Activated CD4-positive, alpha-beta memory T cell treated with anti-CD3 and anti-CD28 coated beads, Interleukin-2, amount 10 ng/mL, durations not matched to agents 7 days and 5 days (primary cell): ENCODE data around the gene PRKAG2. TPM values are rescaled to one million over a fixed set of nuclear protein-coding genes. Genes with fewer than 3 reads are reported as not detected.
"Not testable (repeated sequence)": the region's sequence is repeated elsewhere in the genome, so short reads cannot be mapped to it uniquely, and the experiment has no call there.

Experiments used
- CTCF ChIA-PET: fragments of 350-600 bp; sonication (Branson Sonifier 250); formaldehyde crosslinking; loops from one replicate; lab custom pipeline; 2021; ENCODE audit warnings: antibody characterized with exemption, inconsistent platforms; lab: Charles Lee
- POLR2A ChIA-PET: fragments of 350-600 bp; sonication (Branson Sonifier 250); formaldehyde crosslinking; loops from one replicate; lab custom pipeline; 2021; ENCODE audit warnings: antibody characterized with exemption; lab: Charles Lee
- DNase-seq: peaks from one replicate; pipeline ENCODE4 v3.0.0-alpha.2; 2020
- H3K27ac Mint-ChIP-seq: one replicate; pipeline ENCODE4 v1.8.0; 2021; ENCODE audit warnings: mild to moderate bottlenecking, mixed read lengths
- H3K27me3 Mint-ChIP-seq: one replicate; pipeline ENCODE4 v1.8.0; 2021; ENCODE audit warnings: mixed read lengths
- H3K36me3 Mint-ChIP-seq: one replicate; pipeline ENCODE4 v1.8.0; 2021; ENCODE audit warnings: low read depth, mixed read lengths
- H3K4me1 Mint-ChIP-seq: one replicate; pipeline ENCODE4 v1.8.0; 2021; ENCODE audit warnings: mixed read lengths
- H3K4me3 Mint-ChIP-seq: one replicate; pipeline ENCODE4 v1.8.0; 2021; ENCODE audit warnings: mild to moderate bottlenecking, mixed read lengths
- H3K9me3 Mint-ChIP-seq: one replicate; pipeline ENCODE4 v1.8.0; 2021; ENCODE audit warnings: mixed read lengths
- total RNA-seq, 2 experiments: library from RNA; stranded (reverse); gene quantifications; one replicate each; pipeline ENCODE4 v1.2.3, GENCODE V29; 2021

PRKAG2 gene
- total RNA-seq, 2 experiments from 2014 or later: 25.4 to 33.7 TPM

- POLR2A ChIA-PET: no interaction called here
- H3K9me3 Mint-ChIP-seq: no peaks in the 10 kb centered on the region
Observed at GRCh38 chr7:151549083-151549482, 327.8 kb downstream of the PRKAG2 start.

DNA sequence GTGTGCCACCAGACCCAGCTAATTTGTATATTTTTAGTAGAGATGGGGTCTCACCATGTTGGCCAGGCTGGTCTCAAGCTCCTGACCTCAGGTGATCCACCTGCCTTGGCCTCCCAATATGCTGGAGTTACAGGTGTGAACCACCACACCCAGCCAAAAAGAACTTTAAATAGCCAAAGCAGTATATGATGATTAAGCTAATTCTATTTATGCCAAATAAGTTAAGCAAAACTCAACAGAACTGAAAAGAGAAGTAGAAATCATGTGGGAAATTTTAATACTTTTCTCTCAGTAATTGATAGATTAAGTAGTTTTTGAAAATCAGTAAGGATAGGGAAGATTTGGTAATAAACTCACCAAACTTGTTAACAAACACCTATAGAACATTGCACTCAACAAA, 332.7 kb downstream of the PRKAG2 start:
- no peaks in the 10 kb centered on the region for H3K4me1 Mint-ChIP-seq
- H3K27me3 Mint-ChIP-seq: peaks cover 37% of the 10 kb centered on the region
- CTCF ChIA-PET: interaction anchor here (0.6 to 1.3 kb wide), 2 partner anchors 24 to 615 kb away, joined by 3 read pairs; no protein-coding TSS in a partner anchor
- H3K36me3 Mint-ChIP-seq: no peaks in the 10 kb centered on the region
- no peaks in the 10 kb centered on the region for H3K9me3 Mint-ChIP-seq
- POLR2A ChIA-PET: no interaction called here
- no peak overlapping the region for H3K4me3 Mint-ChIP-seq
- DNase-seq: no peak
- H3K27ac Mint-ChIP-seq: no peak overlapping the region

More at GRCh38 chr7:151549083-151549482, 327.8 kb downstream of the PRKAG2 start:
- Mint-ChIP-seq H3K4me3 (no peak overlapping the region), H3K27ac (no peak overlapping the region), H3K36me3 (no peaks in the 10 kb centered on the region), H3K4me1 (no peaks in the 10 kb centered on the region), H3K27me3 (peaks cover 26% of the 10 kb centered on the region)
- DNase-seq: no peak
- CTCF ChIA-PET: no interaction called here

GRCh38 chr7:151542606-151543130, 334.2 kb downstream of the PRKAG2 start:
- no peak for DNase-seq
- no peak overlapping the region for H3K4me3 Mint-ChIP-seq
- CTCF ChIA-PET: no interaction called here
- H3K9me3 Mint-ChIP-seq: no peaks in the 10 kb centered on the region
- H3K27me3 Mint-ChIP-seq: peaks cover 42% of the 10 kb centered on the region
- no peaks in the 10 kb centered on the region for H3K36me3 Mint-ChIP-seq
- POLR2A ChIA-PET: no interaction called here
- H3K4me1 Mint-ChIP-seq: no peaks in the 10 kb centered on the region
- no peak overlapping the region for H3K27ac Mint-ChIP-seq

GRCh38 chr7:151541709-151542499, 335.0 kb downstream of the PRKAG2 start:
- no peaks in the 10 kb centered on the region for H3K36me3 Mint-ChIP-seq
- H3K4me3 Mint-ChIP-seq: no peak overlapping the region
- H3K4me1 Mint-ChIP-seq: no peaks in the 10 kb centered on the region
- H3K27me3 Mint-ChIP-seq: peaks cover 43% of the 10 kb centered on the region
- H3K9me3 Mint-ChIP-seq: no peaks in the 10 kb centered on the region
- H3K27ac Mint-ChIP-seq: no peak overlapping the region
- CTCF ChIA-PET: no interaction called here
- no peak for DNase-seq
- POLR2A ChIA-PET: no interaction called here

DNA sequence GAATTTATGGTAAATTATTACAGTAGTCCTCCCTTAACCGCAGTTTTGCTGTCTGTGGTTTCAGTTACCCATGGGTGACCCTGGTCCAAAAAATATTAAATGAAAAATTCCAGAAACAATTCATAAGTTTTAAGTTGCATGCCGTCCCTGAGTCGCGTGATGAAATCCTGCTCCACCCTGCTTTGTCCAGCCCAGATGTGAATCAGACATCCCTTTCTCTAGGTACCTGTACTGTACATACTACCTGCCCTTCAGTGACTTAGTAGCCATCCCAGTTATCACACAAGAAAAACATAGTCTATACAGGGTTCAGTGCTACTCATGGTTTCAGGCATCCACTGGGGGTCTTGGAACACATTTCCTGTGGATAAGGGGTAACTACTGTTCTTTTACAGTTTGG, 336.8 kb downstream of the PRKAG2 start:
- no peak for DNase-seq
- ChIA-PET CTCF (no interaction called here), POLR2A (no interaction called here)
- Mint-ChIP-seq H3K27me3 (peaks cover 36% of the 10 kb centered on the region), H3K9me3 (no peaks in the 10 kb centered on the region), H3K36me3 (no peaks in the 10 kb centered on the region), H3K27ac (no peak overlapping the region), H3K4me3 (no peak overlapping the region), H3K4me1 (no peaks in the 10 kb centered on the region)

- no peak for DNase-seq
- Mint-ChIP-seq H3K36me3 (no peaks in the 10 kb centered on the region), H3K27me3 (peaks cover 30% of the 10 kb centered on the region), H3K4me3 (no peak overlapping the region), H3K4me1 (no peaks in the 10 kb centered on the region), H3K9me3 (no peaks in the 10 kb centered on the region), H3K27ac (no peak overlapping the region)
- POLR2A ChIA-PET: interaction anchor here (0.7 to 1.0 kb wide), 2 partner anchors 8 to 19 kb away, joined by 4 read pairs; partner anchors contain the start of gene RHEB
- CTCF ChIA-PET: interaction anchor here (0.6 kb wide), 1 partner anchor 394 kb away, joined by 3 read pairs; no protein-coding TSS in a partner anchor
Observed at GRCh38 chr7:151539088-151539671, 337.7 kb downstream of the PRKAG2 start.

DNA sequence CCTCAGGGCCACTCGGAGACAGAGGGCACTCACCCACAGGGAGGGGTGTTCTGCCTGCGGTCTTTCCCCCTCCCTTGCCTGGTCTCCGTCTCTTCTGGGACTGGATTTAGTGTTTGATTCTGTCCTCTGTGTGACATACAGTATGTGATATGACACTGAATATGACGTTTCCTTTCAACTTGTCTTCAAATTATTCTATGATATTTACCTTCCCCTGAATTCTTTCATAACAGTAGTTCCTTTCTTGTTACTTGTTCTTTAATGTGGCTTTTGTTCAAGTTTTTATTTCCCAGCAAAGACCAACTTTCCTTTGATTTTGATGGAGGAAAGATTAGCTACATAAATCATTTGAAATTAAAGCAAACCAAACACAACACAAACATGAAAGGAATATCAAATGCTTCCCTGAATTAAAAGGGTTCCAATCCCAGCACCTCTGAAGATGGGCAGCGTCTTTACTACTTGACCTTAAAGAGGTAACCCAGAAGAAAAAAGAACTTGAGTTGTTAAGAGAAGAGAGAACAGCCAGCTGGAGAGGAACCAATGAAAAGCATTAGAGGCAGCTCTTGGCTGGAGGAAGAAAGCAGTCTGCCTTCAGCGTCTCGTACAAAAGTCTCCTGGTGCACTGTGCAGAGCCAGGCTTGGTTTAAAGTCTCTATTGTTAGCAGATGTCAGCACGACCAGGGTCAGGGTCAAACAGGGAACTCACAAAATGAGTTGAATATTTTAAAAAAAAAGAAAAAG, 338.9 kb downstream of the PRKAG2 start:
- POLR2A ChIA-PET: interaction anchor here (0.7 to 1.0 kb wide), 2 partner anchors 9 to 18 kb away, joined by 4 read pairs; partner anchors contain the start of gene RHEB
- Mint-ChIP-seq H3K9me3 (no peaks in the 10 kb centered on the region), H3K36me3 (no peaks in the 10 kb centered on the region)

GRCh38 chr7:151536178-151536577, 340.7 kb downstream of the PRKAG2 start:
- peaks cover 23% of the 10 kb centered on the region for H3K27me3 Mint-ChIP-seq
- POLR2A ChIA-PET, H3K9me3 Mint-ChIP-seq, H3K36me3 Mint-ChIP-seq, H3K27ac Mint-ChIP-seq, H3K4me1 Mint-ChIP-seq, DNase-seq, H3K4me3 Mint-ChIP-seq: not testable (repeated sequence)
- CTCF ChIA-PET: interaction anchor here (0.7 kb wide), 1 partner anchor 106 kb away, joined by 3 read pairs; no protein-coding TSS in a partner anchor

More for the DNA sequence above, 338.9 kb downstream of the PRKAG2 start:
- Mint-ChIP-seq H3K4me3 (no peak overlapping the region), H3K27ac (no peak overlapping the region), H3K27me3 (peaks cover 28% of the 10 kb centered on the region), H3K4me1 (no peaks in the 10 kb centered on the region)
- no peak for DNase-seq
- CTCF ChIA-PET: interaction anchor here (0.6 kb wide), 1 partner anchor 396 kb away, joined by 3 read pairs; no protein-coding TSS in a partner anchor

GRCh38 chr7:151529842-151530241, 347.1 kb downstream of the PRKAG2 start:
- no peak overlapping the region for H3K4me3 Mint-ChIP-seq
- H3K36me3 Mint-ChIP-seq: peaks cover 10% of the 10 kb centered on the region
- no peaks in the 10 kb centered on the region for H3K4me1 Mint-ChIP-seq
- peaks cover 10% of the 10 kb centered on the region for H3K27me3 Mint-ChIP-seq
- H3K9me3 Mint-ChIP-seq: peaks cover 12% of the 10 kb centered on the region
- POLR2A ChIA-PET: interaction anchor here (1.3 kb wide), 1 partner anchor 10 kb away, joined by 4 read pairs; the partner anchor contains the start of gene RHEB
- no peak for DNase-seq
- CTCF ChIA-PET: no interaction called here
- H3K27ac Mint-ChIP-seq: no peak overlapping the region

DNA sequence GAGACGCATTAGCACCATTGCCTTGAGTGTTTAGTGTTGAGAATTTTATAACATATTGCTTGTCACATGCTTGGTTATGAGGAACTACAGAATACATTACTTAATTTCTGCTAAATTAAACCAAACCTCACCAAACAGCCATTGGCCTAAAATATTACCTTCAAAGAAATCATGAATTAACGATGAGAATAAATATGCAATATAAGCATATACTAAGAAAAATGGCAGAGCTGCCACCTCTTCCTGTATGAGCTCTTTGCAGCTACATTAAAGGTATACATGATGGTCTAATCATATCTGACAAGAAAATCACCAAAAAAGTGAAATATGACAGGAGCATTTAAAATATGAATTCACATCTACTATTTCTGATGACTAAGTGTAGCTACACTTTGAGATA, 352.1 kb downstream of the PRKAG2 start:
- POLR2A ChIA-PET: no interaction called here
- Mint-ChIP-seq H3K4me3 (no peak overlapping the region), H3K27ac (no peak overlapping the region)

DNA sequence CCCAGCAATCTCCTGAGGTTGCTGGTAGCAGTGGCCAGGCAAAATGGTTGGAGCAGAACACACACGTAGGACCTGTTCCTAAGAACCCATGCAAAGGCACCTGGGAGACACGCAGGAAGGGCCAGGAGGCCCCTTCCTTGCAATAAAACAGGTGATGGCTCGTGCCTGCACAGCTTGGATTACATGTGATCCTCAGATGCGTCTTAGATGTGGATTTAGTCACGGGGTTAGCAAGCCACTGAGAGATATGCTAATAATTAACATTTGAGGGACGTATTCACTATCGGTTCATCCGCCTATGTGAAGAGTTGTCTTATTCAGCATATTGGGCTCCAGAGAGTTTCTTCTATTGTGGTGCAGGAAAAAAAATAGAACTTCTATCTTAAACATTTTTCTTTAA, 352.6 kb downstream of the PRKAG2 start:
- Mint-ChIP-seq H3K27ac (no peak overlapping the region), H3K9me3 (no peaks in the 10 kb centered on the region), H3K4me3 (no peak overlapping the region), H3K27me3 (peaks cover 7% of the 10 kb centered on the region), H3K4me1 (peaks cover 9% of the 10 kb centered on the region), H3K36me3 (no peaks in the 10 kb centered on the region)
- CTCF ChIA-PET: no interaction called here
- no peak for DNase-seq
- POLR2A ChIA-PET: no interaction called here

More for the DNA sequence above, 352.1 kb downstream of the PRKAG2 start:
- H3K36me3 Mint-ChIP-seq: peaks cover 2% of the 10 kb centered on the region
- no peaks in the 10 kb centered on the region for H3K9me3 Mint-ChIP-seq
- DNase-seq: no peak
- H3K4me1 Mint-ChIP-seq: peaks cover 9% of the 10 kb centered on the region
- CTCF ChIA-PET: interaction anchor here (0.7 kb wide), 1 partner anchor 1168 kb away, joined by 3 read pairs; no protein-coding TSS in a partner anchor
- H3K27me3 Mint-ChIP-seq: peaks cover 7% of the 10 kb centered on the region

DNA sequence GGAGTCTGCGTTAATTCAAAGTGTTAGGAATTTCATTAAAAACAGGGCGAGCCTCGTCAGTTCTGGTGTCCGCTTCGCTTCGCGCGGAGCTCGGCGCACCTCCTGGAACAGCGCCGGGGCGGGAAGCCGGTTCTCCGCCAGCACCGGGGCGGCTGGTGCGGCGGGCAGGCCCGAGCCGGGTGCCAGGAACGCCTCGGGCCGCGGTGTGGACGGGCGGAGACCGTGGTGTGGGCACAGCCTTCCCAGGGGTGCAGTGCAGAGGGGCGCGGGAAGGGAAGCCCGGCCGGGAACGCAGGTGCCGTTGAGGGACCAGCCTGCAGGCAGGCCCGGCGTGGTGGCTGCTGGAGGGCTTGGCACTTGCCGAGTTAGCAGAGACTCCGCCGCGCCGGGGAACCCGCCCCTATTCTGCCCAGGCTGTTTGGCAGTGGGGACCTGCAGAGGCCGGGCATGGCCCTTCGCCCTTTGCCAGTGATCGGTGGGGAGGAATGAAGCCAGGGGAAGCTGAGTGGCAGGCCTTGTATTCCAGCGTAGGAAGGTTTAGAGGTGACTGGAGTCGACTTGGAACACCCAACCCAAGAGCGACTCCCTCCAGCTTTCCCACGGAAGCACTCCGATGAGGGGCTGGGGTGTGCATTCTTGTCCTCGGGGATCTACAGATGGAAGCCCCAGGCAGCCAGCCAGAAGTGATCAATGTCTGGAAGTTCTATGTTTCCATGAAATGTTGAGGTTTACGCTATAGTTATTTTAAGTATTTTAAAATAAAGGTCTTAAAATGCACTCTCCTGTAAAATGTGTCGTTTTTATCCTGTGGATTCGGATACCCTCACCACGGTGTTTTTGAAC, 356.3 kb downstream of the PRKAG2 start:
- H3K4me1 Mint-ChIP-seq: peaks cover 35% of the 10 kb centered on the region
- H3K27ac Mint-ChIP-seq: peak overlapping the region; percentile 100
- peaks cover 4% of the 10 kb centered on the region for H3K27me3 Mint-ChIP-seq
- peak overlapping the region; percentile 90 for H3K4me3 Mint-ChIP-seq
- peak; percentile 47 for DNase-seq
- no peaks in the 10 kb centered on the region for H3K9me3 Mint-ChIP-seq
- ChIA-PET POLR2A (interaction anchor here (0.6 to 3.8 kb wide), 17 partner anchors 9 to 249 kb away, joined by 3 to 43 read pairs (median 4); partner anchors contain the start of genes NUB1 and WDR86), CTCF (interaction anchor here (1.0 to 1.4 kb wide), 2 partner anchors 112 to 169 kb away, joined by 3 to 11 read pairs; no protein-coding TSS in a partner anchor)
- H3K36me3 Mint-ChIP-seq: peaks cover 23% of the 10 kb centered on the region
